Suprapubic skin (tissue), 3 donors: ENCODE data around the gene CYP26B1.

ENCODE experiments used
- EP300 ChIP-seq: sonication (generic); formaldehyde crosslinking; IDR thresholded peaks from one replicate; pipeline ENCODE4 v1.6.1; 2017; ENCODE audit warnings: antibody characterized with exemption
- POLR2A ChIP-seq, 2 donors: fragments of 450-650 bp; IDR thresholded peaks; one replicate each; pipeline ENCODE4 v1.6.1; 2017; ENCODE audit warnings: antibody characterized with exemption in 2 of 2, mild to moderate bottlenecking in 2 of 2, moderate library complexity in 2 of 2
- TF ChIP-seq, protein P1 (sequence below), 2 donors: fragments of 200-600 bp in 1 of 2; fragments of 450-650 bp in 1 of 2; sonication (generic) in 1 of 2; IDR thresholded peaks; one replicate each; pipeline ENCODE4 v1.5.1; 2016 to 2019; ENCODE audit warnings: antibody characterized with exemption in 2 of 2, mild to moderate bottlenecking in 1 of 2, moderate library complexity in 1 of 2

DNA sequence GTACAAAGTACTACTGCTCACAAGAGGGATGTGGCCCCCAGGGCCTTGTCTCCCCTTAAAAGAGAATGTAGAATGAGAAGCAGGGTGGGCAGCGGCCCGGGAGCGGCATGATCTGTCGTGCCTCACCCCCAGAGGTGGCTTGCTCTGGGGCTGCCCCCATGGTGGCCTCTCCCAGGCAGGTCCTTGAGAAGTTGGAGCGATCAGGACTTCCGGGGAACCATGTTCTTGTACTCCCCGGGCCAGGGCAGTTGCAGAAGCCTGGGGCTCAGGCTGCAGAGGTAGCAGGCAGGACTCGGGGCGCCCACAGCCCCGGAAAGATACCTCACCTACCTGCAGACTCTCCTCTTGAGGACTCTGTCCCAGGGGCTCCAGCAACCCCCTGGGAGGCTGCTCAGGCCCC lies 62.6 kb downstream of the CYP26B1 start:
- TF ChIP-seq POLR2A (IDR thresholded peaks at IDR 0.05) (no peak), EP300 (no peak)
- TF ChIP-seq, protein P1, sequence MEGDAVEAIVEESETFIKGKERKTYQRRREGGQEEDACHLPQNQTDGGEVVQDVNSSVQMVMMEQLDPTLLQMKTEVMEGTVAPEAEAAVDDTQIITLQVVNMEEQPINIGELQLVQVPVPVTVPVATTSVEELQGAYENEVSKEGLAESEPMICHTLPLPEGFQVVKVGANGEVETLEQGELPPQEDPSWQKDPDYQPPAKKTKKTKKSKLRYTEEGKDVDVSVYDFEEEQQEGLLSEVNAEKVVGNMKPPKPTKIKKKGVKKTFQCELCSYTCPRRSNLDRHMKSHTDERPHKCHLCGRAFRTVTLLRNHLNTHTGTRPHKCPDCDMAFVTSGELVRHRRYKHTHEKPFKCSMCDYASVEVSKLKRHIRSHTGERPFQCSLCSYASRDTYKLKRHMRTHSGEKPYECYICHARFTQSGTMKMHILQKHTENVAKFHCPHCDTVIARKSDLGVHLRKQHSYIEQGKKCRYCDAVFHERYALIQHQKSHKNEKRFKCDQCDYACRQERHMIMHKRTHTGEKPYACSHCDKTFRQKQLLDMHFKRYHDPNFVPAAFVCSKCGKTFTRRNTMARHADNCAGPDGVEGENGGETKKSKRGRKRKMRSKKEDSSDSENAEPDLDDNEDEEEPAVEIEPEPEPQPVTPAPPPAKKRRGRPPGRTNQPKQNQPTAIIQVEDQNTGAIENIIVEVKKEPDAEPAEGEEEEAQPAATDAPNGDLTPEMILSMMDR (IDR thresholded peaks at IDR 0.05), result no peak
